KBM-7 (cell line): ENCODE results near the gene POU2AF2.
"Not testable (repeated sequence)": the region's sequence is repeated elsewhere in the genome, so short reads cannot be mapped to it uniquely, and the experiment has no call there.

Experiments
- DNase-seq: peaks from one replicate; pipeline ENCODE4 v3.0.0-alpha.2; 2015
- in situ Hi-C: fragments of 300-500 bp; cut with MboI; formaldehyde crosslinking; loops from 2 replicates; pipeline ENCODE4 v1.14.3; 2020; ENCODE audit warnings: low sequenced_read_pairs, low pct_unique_long_range_greater_than_20kb, mixed read lengths

The POU2AF2 gene

GRCh38 chr11:111245425-111245824, at the start of gene POU2AF2:
TSS of gene POU2AF2 (plus strand) at chr11:111245725. CDS start at chr11:111245854, 129 bp downstream.
- in situ Hi-C loops, result no loop called here
- no peak for DNase-seq

- in situ Hi-C loops, result no loop called here
- no peak for DNase-seq
Observed at GRCh38 chr11:111200010-111200534, 45.5 kb upstream of the POU2AF2 start.

- in situ Hi-C loops, result no loop called here
- no peak for DNase-seq
Observed at GRCh38 chr11:111204211-111204610, 41.3 kb upstream of the POU2AF2 start.

- in situ Hi-C loops, result no loop called here
- DNase-seq, result no peak
Observed at GRCh38 chr11:111205632-111206385, 39.7 kb upstream of the POU2AF2 start.

GRCh38 chr11:111206472-111206871, 39.1 kb upstream of the POU2AF2 start:
- in situ Hi-C loops, result no loop called here
- no peak for DNase-seq

- no peak for DNase-seq
- in situ Hi-C loops, result no loop called here
Observed at GRCh38 chr11:111207213-111207612, 38.3 kb upstream of the POU2AF2 start.

- no peak for DNase-seq
- in situ Hi-C loops, result no loop called here
Observed at GRCh38 chr11:111209543-111210355, 35.8 kb upstream of the POU2AF2 start.

- in situ Hi-C loops, result no loop called here
Observed at GRCh38 chr11:111213256-111213655, 32.3 kb upstream of the POU2AF2 start.

GRCh38 chr11:111220721-111221120, 24.8 kb upstream of the POU2AF2 start:
- DNase-seq, result no peak
- in situ Hi-C loops, result no loop called here

More at GRCh38 chr11:111213256-111213655, 32.3 kb upstream of the POU2AF2 start:
- no peak for DNase-seq

GRCh38 chr11:111221208-111221607, 24.3 kb upstream of the POU2AF2 start:
- in situ Hi-C loops, result no loop called here

GRCh38 chr11:111221936-111222335, 23.6 kb upstream of the POU2AF2 start:
- in situ Hi-C loops, result not testable (repeated sequence)

More at GRCh38 chr11:111221208-111221607, 24.3 kb upstream of the POU2AF2 start:
- DNase-seq, result no peak

GRCh38 chr11:111222821-111223455, 22.6 kb upstream of the POU2AF2 start:
- in situ Hi-C loops, DNase-seq: not testable (repeated sequence)

More at GRCh38 chr11:111221936-111222335, 23.6 kb upstream of the POU2AF2 start:
- DNase-seq, result not testable (repeated sequence)

- DNase-seq, result no peak
- in situ Hi-C loops, result no loop called here
Observed at GRCh38 chr11:111225881-111226280, 19.6 kb upstream of the POU2AF2 start.

- in situ Hi-C loops, result no loop called here
- DNase-seq, result peak; percentile 21
Observed at GRCh38 chr11:111229604-111230003, 15.9 kb upstream of the POU2AF2 start.

GRCh38 chr11:111230122-111230465, 15.4 kb upstream of the POU2AF2 start:
- in situ Hi-C loops, result no loop called here
- DNase-seq, result no peak

GRCh38 chr11:111231836-111232235, 13.7 kb upstream of the POU2AF2 start:
- no peak for DNase-seq
- in situ Hi-C loops, result no loop called here

- in situ Hi-C loops, result no loop called here
- DNase-seq, result no peak
Observed at GRCh38 chr11:111236383-111236782, 9.1 kb upstream of the POU2AF2 start.

GRCh38 chr11:111237926-111238325, 7.6 kb upstream of the POU2AF2 start:
- in situ Hi-C loops, result no loop called here
- no peak for DNase-seq

GRCh38 chr11:111246956-111247355, 1.4 kb downstream of the POU2AF2 start:
- in situ Hi-C loops, result no loop called here
- no peak for DNase-seq

- DNase-seq, result no peak
- in situ Hi-C loops, result no loop called here
Observed at GRCh38 chr11:111250936-111251335, 5.4 kb downstream of the POU2AF2 start.
